Keratinocyte (primary cell): Measurements from ENCODE around the gene DNAJC18. TPM values are rescaled to one million over a fixed set of nuclear protein-coding genes. Genes with fewer than 3 reads are reported as not detected.
A peak's percentile ranks its signal among the peaks of the same experiment; 100 is the strongest.

Experiments used
- DNase-seq: peaks from one replicate; pipeline ENCODE4 v3.0.0-alpha.2; 2011; ENCODE audit warnings: low read depth, missing footprints, low spot score
- FAIRE-seq: peaks from 2 replicates; lab custom pipeline; 2011; peaks lifted over from hg19 to GRCh38; lab: Jason Lieb, UNC
- H2AFZ ChIP-seq: 2 replicates; pipeline ENCODE4 v1.6.0; 2012; ENCODE audit warnings: low read length, control low read depth, inconsistent platforms; ENCODE audit not compliant: control insufficient read depth
- H3K27ac ChIP-seq: 2 replicates; pipeline ENCODE4 v1.5.1; 2011; ENCODE audit warnings: low read length; ENCODE audit not compliant: control insufficient read depth, insufficient read depth
- H3K27me3 ChIP-seq: 3 replicates; pipeline ENCODE4 v1.6.0; 2011; ENCODE audit warnings: low read length; ENCODE audit not compliant: control insufficient read depth, insufficient read depth; ENCODE audit errors: extremely low read depth
- H3K36me3 ChIP-seq, 2 experiments: 2 replicates in 1 of 2; 3 replicates in 1 of 2; pipeline ENCODE4 v1.5.1; 2011; ENCODE audit warnings: low read length in 2 of 2, mild to moderate bottlenecking in 1 of 2; ENCODE audit not compliant: control insufficient read depth in 2 of 2, insufficient read depth in 2 of 2; ENCODE audit errors: extremely low read depth in 1 of 2
- H3K4me1 ChIP-seq: 3 replicates; pipeline ENCODE4 v1.5.1; 2011; ENCODE audit warnings: low read length; ENCODE audit not compliant: control insufficient read depth, insufficient read depth; ENCODE audit errors: extremely low read depth
- H3K4me2 ChIP-seq: 3 replicates; pipeline ENCODE4 v1.6.0; 2011; ENCODE audit warnings: low read depth, low read length; ENCODE audit not compliant: control insufficient read depth, insufficient read depth; ENCODE audit errors: extremely low read depth
- H3K4me3 ChIP-seq, 3 experiments: fragments of 200-600 bp in 1 of 3; sonication (generic) in 1 of 3; 2 replicates in 2 of 3; 3 replicates in 1 of 3; pipeline ENCODE4 v1.5.1; 2011 to 2016; ENCODE audit warnings: low read length in 3 of 3, mild to moderate bottlenecking in 3 of 3, control low read depth in 2 of 3, inconsistent platforms in 1 of 3, low read depth in 1 of 3, mixed read lengths in 1 of 3, mixed run types in 1 of 3, moderate library complexity in 1 of 3; ENCODE audit not compliant: control insufficient read depth in 2 of 3, insufficient read depth in 2 of 3; ENCODE audit errors: extremely low read depth in 1 of 3
- H3K79me2 ChIP-seq: 2 replicates; pipeline ENCODE4 v1.6.0; 2012; ENCODE audit warnings: low read length; ENCODE audit not compliant: control insufficient read depth, insufficient read depth
- H3K9ac ChIP-seq: 3 replicates; pipeline ENCODE4 v1.6.0; 2011; ENCODE audit warnings: low read length; ENCODE audit not compliant: control insufficient read depth, insufficient read depth; ENCODE audit errors: extremely low read depth
- H3K9me1 ChIP-seq: 3 replicates; pipeline ENCODE4 v1.6.0; 2011; ENCODE audit warnings: low read length; ENCODE audit not compliant: control insufficient read depth, insufficient read depth; ENCODE audit errors: extremely low read depth
- H3K9me3 ChIP-seq: 2 replicates; pipeline ENCODE4 v1.5.1; 2012; ENCODE audit warnings: low read depth, low read length; ENCODE audit not compliant: control insufficient read depth
- H4K20me1 ChIP-seq: 3 replicates; pipeline ENCODE4 v1.6.0; 2011; ENCODE audit warnings: low read length; ENCODE audit not compliant: control insufficient read depth, insufficient read depth; ENCODE audit errors: extremely low read depth
- CTCF ChIP-seq, 3 experiments: IDR thresholded peaks in 1 of 3; conservative IDR thresholded peaks in 1 of 3; optimal IDR thresholded peaks in 1 of 3; 2 replicates in 2 of 3; 3 replicates in 1 of 3; pipeline versions ENCODE3 to v1.5.1; 2011; ENCODE audit warnings: low read length in 3 of 3, mild to moderate bottlenecking in 3 of 3, moderate library complexity in 2 of 3, control low read depth in 1 of 3, inconsistent platforms in 1 of 3; ENCODE audit not compliant: insufficient read depth in 2 of 3; ENCODE audit errors: extremely low read depth in 1 of 3
- EZH2 ChIP-seq: IDR thresholded peaks from one replicate; pipeline ENCODE4 v1.6.1; 2012; ENCODE audit warnings: inconsistent platforms, mild to moderate bottlenecking, low read length, moderate library complexity
- dilution Hi-C: fragments of 300-500 bp; cut with MboI; formaldehyde crosslinking; loops from one replicate; pipeline ENCODE4 v1.7.0; 2020; ENCODE audit warnings: low sequenced_read_pairs; ENCODE audit not compliant: extremely low pct_ligation_motif_present
- polyA minus RNA-seq, 3 experiments: library from RNA; depleted of rRNA, polyadenylated mRNA; stranded (reverse); fragments of >200 nt; gene quantifications; 1 replicate in 1 of 3; 2 replicates in 1 of 3; 3 replicates in 1 of 3; pipeline ENCODE4 v1.2.3, GENCODE V29; 2011
- polyA plus RNA-seq, 5 experiments: library from polyadenylated mRNA; depleted of rRNA in 3 of 5; stranded (reverse) in 3 of 5; stranded (forward) in 1 of 5; unstranded in 1 of 5; fragments of >200 nt; gene quantifications; 1 replicate in 1 of 5; 2 replicates in 3 of 5; 3 replicates in 1 of 5; pipeline versions ENCODE4 v1.2.1 to v1.2.3, GENCODE V29; 2011 to 2012; ENCODE audit warnings: missing spikeins in 2 of 5, low read depth in 1 of 5, low replicate concordance in 1 of 5

Gene DNAJC18
- polyA plus RNA-seq (3.0 to 6.6 TPM (median 3.6 TPM) in 3 replicates), polyA minus RNA-seq (1.1 to 2.7 TPM (median 2.7 TPM) in 3 replicates)
- 1.7 TPM for polyA plus RNA-seq (2011; ENCODE audit: low read depth)
- polyA plus RNA-seq (2011; cell fraction: cytosol; rRNA removed) = 2.0 and 3.6 TPM in 2 replicates
- polyA plus RNA-seq (2011; cell fraction: nucleus; rRNA removed) = 4.3 TPM in 2 replicates
- polyA plus RNA-seq (2012; ENCODE audit: low replicate concordance) = 0.79 and 4.7 TPM in 2 replicates
- 4.6 TPM for polyA minus RNA-seq (2011; cell fraction: cytosol; rRNA and poly(A)+ RNA removed)
- 1.1 and 3.7 TPM in 2 replicates for polyA minus RNA-seq (2011; cell fraction: nucleus; rRNA and poly(A)+ RNA removed)

- Histone ChIP-seq H3K27me3 (no peaks in the 10 kb centered on the region), H4K20me1 (no peaks in the 10 kb centered on the region), H3K4me2 (peak within 1 kb of the TSS; percentile 73), H2AFZ (peak within 1 kb of the TSS; percentile 97), H3K4me1 (peaks cover 14% of the 10 kb centered on the region), H3K36me3 (no peaks in the 10 kb centered on the region), H3K4me3 (peak within 1 kb of the TSS; percentile 58 to 91 (median 84)), H3K79me2 (no peaks in the 10 kb centered on the region), H3K9ac (peak within 1 kb of the TSS; percentile 90), H3K27ac (peak within 1 kb of the TSS; percentile 87), H3K9me3 (no peaks in the 10 kb centered on the region), H3K9me1 (no peaks in the 10 kb centered on the region)
- FAIRE-seq (peak; percentile 13), DNase-seq (no peak)
- dilution Hi-C loops = no loop called here
- TF ChIP-seq CTCF (optimal IDR thresholded peaks at IDR 0.05 in 1 of 3, IDR thresholded peaks at IDR 0.05 in 1 of 3, conservative IDR thresholded peaks at IDR 0.05 in 1 of 3; ENCODE audit: extremely low read depth in 1 of 3, insufficient read depth in 2 of 3, low read length in 3 of 3) (no peak), EZH2 (no peak)
Observed at GRCh38 chr5:139439013-139439903, at the start of gene DNAJC18. TSS of gene DNAJC18 (minus strand) at chr5:139439525. CDS start at chr5:139439445, 80 bp downstream.

- Histone ChIP-seq H3K4me1 (peaks cover 5% of the 10 kb centered on the region), H3K36me3 (no peaks in the 10 kb centered on the region), H3K27ac (no peak overlapping the region), H3K9ac (no peak overlapping the region), H4K20me1 (no peaks in the 10 kb centered on the region), H3K4me2 (no peak overlapping the region), H3K9me3 (no peaks in the 10 kb centered on the region), H3K79me2 (no peaks in the 10 kb centered on the region), H3K9me1 (no peaks in the 10 kb centered on the region), H3K4me3 (no peak overlapping the region), H3K27me3 (no peaks in the 10 kb centered on the region), H2AFZ (no peak overlapping the region)
- FAIRE-seq = no peak
- dilution Hi-C loops = no loop called here
- DNase-seq = no peak
- no peak for TF ChIP-seq CTCF (optimal IDR thresholded peaks at IDR 0.05 in 1 of 3, IDR thresholded peaks at IDR 0.05 in 1 of 3, conservative IDR thresholded peaks at IDR 0.05 in 1 of 3; ENCODE audit: extremely low read depth in 1 of 3, insufficient read depth in 2 of 3, low read length in 3 of 3)
- no peak for TF ChIP-seq EZH2
Observed at GRCh38 chr5:139488260-139488659, 48.9 kb upstream of the DNAJC18 start.
